Kidney capillary endothelial cell (primary cell): Measurements from ENCODE around the gene HMGXB3.

ENCODE experiments used
- DNase-seq: peaks from one replicate; pipeline ENCODE4 v3.0.0-alpha.2; 2018; ENCODE audit warnings: low spot score

The HMGXB3 gene

DNA sequence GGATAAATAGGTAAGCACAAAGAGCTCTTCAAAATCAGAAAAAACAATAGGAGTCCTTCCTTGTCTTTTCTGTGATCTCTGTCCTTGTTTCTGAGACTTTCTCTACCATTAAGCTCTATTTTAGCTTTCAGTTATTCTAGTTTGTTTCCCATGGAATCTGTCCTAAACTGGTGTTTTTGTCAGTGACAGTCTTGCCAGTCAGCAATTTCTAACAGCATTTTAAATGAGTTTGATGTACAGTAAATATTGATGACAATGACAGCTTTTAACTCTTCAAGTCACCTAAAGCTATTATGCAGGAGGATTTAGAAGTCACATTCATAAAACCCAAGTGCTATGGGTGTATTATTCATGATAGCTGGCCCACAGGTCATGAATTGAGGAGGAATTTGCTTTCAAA is 18.0 kb upstream of the HMGXB3 start:
- DNase-seq = no peak

DNA sequence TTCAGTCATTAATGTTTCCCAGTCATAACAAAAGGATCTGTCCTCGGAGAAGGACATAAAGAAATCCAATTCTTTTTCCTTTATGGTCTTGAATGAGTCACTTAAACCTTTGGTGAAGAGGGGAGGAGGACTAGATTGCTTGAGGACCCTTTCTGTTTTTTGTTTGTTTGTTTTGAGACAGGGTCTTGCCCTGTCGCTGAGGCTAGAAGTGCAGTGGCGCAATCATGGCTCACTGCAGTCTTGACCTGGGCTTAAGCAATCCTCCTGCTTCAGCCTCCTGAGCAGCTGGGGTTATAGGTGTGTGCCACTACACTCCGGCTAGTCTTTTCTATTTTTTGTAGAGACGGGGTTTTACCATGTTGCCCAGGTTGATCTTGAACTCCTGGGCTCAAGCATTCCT is 12.4 kb upstream of the HMGXB3 start:
- DNase-seq = no peak

DNA sequence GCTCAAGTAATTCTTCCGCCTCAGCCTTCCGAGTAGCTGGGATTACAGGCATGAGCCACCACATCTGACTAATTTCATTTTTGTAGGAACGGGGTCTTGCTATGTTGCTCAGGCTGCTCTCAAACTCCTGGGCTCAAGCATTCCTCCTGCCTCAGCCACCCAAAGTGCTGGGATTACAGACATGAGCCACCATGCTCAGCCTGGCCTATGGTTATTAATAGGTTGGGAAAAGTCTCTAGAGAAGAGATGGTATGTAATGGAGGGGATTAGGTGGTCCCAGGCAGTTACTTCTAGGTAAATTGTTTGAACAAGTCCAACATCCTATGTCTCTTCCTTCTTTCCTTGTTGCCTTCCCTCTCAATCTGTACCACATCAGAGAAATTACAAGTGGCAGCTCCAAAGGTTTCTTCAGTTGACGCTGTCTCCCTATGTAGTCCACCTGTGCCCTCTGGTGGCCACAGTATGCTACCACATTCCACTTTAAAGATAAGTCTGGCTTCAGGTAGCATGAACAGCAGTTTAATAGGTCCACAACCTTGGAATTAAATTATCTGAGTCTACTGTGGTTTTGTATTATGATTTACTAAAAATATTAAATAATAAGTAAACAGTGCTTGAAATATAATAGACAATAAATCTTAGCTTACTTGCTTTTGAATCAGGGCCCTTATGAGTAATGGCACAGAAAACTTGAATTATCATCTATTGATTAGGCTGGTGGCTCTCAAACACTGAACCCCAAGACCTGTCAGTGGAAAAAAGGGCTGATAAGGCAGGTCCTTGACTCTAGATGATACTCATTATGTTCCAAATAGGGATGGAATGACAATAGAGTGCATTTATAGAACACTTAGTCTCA is 9.8 kb upstream of the HMGXB3 start:
- DNase-seq = peak; percentile 68

- DNase-seq = no peak
These were observed 7.1 kb upstream of the HMGXB3 start for GRCh38 chr5:149993471-149993870.

DNA sequence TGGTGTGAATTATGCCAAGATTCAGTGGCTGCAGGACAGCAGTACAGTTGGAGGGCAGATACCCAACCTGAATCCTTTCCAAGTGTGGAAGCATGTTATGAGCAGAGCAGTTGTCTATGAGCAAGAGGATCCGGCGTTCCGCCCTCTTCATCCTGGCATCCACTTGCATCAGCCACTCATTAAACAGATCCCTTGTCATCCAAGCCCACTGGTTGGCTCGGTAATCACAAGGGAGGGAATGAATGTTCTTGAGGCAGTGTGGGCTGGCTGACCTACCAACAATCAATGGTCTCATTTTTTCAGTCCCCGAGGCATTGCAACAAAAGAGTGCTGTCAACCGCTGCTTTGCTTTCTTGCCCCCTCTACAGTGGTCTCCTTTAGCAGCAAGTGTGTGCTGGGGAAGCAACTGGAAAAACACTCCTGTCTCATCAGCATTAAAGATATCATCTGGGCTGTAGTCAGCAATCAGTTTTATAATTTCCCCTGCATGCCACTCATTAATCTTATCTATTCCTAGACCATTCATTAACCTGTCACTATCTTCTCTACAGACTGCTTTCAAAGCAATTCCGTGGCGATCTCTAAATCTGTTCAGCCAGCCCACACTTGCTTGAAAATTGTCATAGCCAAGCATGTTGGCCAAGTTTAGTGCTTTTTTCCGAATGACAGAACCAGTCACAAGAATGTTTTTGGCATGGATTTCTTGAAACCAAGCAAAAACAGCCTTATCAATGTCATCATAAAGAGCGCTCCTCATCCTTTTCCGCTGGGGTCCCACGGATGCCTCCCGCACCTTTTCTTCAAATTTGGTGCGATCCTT is 4.9 kb upstream of the HMGXB3 start:
- DNase-seq = no peak

GRCh38 chr5:149996205-149996890 is 4.2 kb upstream of the HMGXB3 start:
- DNase-seq = no peak

GRCh38 chr5:149998281-149998680 is 2.3 kb upstream of the HMGXB3 start:
- no peak for DNase-seq

DNA sequence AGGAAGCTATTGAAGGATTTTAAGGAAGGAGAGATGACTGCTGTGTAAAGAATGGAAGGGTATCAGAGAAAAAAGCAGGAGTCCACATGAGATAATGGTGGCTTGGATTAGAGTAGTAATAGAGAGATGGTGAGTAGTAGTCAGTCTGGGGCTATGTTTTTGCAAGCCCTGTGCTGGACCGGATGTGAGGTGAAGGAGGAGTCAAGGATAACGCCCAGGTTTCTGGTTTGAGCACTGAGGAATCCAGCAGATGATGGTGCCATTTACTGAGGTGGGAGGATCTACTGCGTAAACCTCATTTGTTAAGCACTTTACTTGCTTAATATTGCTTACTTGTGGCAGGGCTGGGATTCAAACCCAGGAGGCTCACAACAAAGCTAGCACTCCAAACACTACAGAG is 1.2 kb upstream of the HMGXB3 start:
- DNase-seq = no peak

DNA sequence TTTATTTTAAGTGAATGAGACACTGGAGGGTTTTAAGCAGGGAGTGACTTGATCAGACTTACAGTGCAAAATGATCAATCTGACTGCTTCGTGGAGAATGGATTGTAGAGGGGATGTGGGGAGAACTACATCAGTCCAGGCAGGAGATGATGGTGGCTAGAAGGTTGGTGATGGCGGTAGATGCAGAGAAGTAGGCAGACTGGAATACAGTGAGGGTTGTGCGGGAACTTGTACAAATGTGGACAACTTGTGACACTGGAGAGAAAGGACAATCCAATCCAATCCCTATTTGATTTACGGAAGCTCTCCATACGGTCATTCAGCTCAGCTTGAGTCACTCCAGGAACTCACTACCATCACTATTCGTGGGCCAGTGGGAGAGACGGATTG is 678 bp upstream of the HMGXB3 start:
- DNase-seq = no peak

DNA sequence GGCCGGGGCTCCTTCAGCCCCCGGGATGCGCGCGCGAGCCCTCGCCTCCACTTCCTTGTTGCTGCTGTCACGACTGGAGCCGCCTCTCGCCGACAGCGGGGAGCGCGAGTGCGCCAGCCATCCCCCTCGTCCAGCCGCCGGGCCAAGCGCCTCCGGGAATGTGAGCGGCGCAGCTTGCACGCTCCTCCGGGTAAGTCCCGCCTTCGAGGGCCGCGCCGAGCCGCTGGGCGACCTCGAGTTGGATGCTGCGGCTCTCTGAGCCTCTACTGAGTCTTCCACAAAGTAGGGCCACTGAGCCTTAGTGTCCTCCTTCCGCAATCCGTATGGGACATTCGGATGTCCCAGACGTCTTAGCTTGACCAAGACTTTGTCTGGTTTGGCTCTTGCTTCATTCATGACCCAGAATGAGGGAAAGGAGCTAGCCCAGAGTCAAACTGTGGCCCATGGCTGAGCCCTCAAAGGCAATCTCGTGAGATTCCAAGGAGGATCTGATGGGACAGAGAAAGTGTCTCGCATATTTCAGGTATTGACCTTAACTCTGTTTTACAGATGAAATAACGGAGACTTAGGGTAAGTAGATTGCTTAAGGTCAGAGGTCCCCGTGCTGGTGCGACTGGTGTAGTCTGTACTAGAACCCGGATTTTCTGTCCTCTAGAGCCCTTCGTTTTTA is 586 bp downstream of the HMGXB3 start:
- no peak for DNase-seq

GRCh38 chr5:150001660-150002486 is 1.3 kb downstream of the HMGXB3 start:
- DNase-seq = peak; percentile 89

DNA sequence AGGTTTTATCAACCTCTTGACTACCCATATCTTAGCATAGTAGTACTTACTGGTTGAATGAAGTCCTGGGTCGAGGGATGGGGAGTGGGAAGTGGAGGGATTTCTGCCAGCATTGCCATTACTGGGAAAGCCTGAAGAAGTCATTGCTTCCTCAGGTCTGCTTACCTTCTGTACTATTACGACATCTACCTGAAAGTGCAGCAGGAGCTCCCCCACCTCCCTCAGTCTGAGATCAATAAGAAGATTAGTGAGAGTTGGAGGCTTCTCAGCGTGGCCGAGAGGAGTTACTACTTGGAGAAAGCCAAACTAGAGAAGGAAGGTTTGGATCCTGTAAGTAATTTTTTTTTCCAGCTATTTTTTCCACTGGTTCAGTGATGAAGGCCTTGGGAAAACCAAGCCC is 5.8 kb downstream of the HMGXB3 start:
- no peak for DNase-seq

DNA sequence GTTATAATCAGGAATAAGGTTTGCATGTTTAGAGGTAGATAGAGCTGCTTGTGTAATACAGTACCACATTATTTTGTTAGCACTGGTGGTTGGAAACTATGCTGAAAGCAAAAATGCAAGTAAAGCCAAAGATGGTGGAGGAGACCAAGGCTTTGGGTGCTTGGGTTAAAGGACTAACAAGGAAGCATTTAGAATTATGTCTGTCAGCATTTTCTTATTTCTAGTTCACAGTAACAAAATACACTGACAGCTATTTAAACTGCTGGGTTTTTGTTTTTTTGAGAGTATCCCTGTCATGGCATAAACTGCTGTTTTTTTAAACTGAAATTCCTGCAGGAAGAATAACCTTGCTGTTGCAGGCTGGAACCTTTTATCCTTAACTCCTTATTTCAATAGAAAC is 6.5 kb downstream of the HMGXB3 start:
- DNase-seq = no peak

- DNase-seq = no peak
These were observed 9.3 kb downstream of the HMGXB3 start for GRCh38 chr5:150009671-150010387.

DNA sequence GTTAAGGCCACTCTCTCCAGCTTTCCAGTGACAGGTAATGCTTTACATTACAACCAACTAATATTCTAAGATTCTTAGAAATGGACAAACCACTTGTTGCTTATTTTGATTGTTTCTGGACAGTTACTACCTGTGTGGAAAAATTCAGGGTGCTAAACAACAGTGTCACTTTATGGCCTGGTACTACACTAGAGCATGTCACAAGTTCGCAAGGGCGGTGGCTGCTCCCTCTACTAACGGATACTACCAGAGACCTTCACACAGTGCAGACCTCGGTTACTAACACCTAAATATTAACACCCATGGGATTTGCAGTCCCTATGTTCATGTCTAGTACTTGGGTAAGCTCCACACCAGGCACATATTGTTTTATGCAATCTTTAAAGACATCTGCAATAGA is 13.4 kb downstream of the HMGXB3 start:
- DNase-seq = no peak

- no peak for DNase-seq
These were observed 13.9 kb downstream of the HMGXB3 start for GRCh38 chr5:150014456-150014855.

GRCh38 chr5:150015415-150015814 is 14.9 kb downstream of the HMGXB3 start:
- no peak for DNase-seq

DNA sequence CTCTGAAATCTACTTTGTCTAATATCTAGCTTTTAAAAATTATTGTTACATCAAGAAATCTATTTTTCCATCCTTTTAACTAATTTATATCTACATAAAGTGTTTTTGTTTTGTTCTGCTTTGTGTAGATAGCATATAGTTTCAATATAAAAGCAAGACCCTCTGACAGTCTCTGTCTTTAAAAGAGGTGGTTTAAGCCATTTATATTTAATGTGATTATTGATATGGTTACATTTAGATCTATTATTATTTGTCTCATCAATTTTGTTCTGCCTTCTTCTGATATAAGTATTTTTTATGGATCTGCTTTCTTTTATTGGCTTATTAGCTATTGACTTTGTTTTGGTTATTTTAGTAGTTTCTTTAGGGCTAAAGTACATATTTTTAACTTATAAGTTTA is 16.0 kb downstream of the HMGXB3 start:
- DNase-seq = no peak

DNA sequence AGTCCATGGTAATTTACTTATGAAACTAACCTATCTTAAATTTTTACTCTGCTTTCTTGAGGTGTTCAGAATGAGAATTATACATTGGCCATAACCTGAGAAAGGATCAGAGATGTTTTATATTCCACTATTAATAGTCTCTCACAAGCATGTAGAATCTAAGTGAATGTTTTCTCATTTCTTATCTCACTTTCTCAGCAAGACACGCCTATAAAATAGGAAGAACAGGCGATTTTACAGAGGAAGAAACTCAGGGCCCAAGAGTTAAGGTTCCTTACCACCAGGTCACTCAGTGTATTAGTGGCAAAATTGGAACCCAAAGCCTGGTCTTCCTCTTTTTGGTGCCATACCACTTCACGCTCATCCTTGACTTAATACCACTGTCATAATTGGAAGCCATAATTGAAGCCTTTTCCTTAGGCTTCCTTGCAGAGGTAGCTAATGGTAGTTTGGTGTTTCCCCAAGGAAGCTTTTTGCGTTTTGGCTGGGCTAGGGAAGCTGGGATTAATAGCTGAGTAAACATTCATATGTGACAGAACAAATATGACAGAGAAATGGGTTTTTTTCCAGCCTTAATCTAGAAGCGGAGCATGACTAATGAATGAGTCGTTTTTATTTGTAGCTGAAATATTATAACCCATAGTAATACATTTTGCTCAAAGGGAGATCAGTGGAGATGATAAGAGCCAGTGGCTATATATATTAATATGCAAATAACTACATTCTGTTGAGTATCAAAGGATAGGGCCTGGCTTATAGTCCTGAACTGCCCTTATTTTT is 16.9 kb downstream of the HMGXB3 start:
- peak; percentile 80 for DNase-seq

GRCh38 chr5:150020249-150020648 is 19.7 kb downstream of the HMGXB3 start:
- no peak for DNase-seq
